Measurements from ENCODE around the gene TMEM181.
"Not testable (repeated sequence)": the region's sequence is repeated elsewhere in the genome, so short reads cannot be mapped to it uniquely, and the experiment has no call there.

Gene TMEM181

GRCh38 chr6:158621694-158622544 is 62.0 kb downstream of the TMEM181 start:
- DNase-seq (ENCODE audit: low read depth in 2 of 2), result no peak

GRCh38 chr6:158622545-158623190 is 62.8 kb downstream of the TMEM181 start:
- DNase-seq (ENCODE audit: low read depth in 2 of 2), result no peak

- DNase-seq (ENCODE audit: low read depth in 2 of 2), result no peak
Measured at GRCh38 chr6:158624684-158625682, 65.1 kb downstream of the TMEM181 start.

GRCh38 chr6:158625881-158626305 is 66.0 kb downstream of the TMEM181 start:
- DNase-seq (ENCODE audit: low read depth in 2 of 2), result no peak

GRCh38 chr6:158626360-158627167 is 66.7 kb downstream of the TMEM181 start:
- DNase-seq (ENCODE audit: low read depth in 2 of 2), result no peak

- DNase-seq (ENCODE audit: low read depth in 2 of 2), result no peak
Measured at GRCh38 chr6:158627168-158627939, 67.5 kb downstream of the TMEM181 start.

GRCh38 chr6:158627940-158628211 is 68.0 kb downstream of the TMEM181 start:
- no peak for DNase-seq (ENCODE audit: low read depth in 2 of 2)

GRCh38 chr6:158628542-158628941 is 68.7 kb downstream of the TMEM181 start:
- no peak for DNase-seq (ENCODE audit: low read depth in 2 of 2)

- no peak for DNase-seq (ENCODE audit: low read depth in 2 of 2)
Measured at GRCh38 chr6:158629367-158630221, 69.7 kb downstream of the TMEM181 start.

- DNase-seq (ENCODE audit: low read depth in 2 of 2), result no peak
Measured at GRCh38 chr6:158630938-158631616, 71.2 kb downstream of the TMEM181 start.

- no peak for DNase-seq (ENCODE audit: low read depth in 2 of 2)
Measured at GRCh38 chr6:158631678-158632537, 72.0 kb downstream of the TMEM181 start.

GRCh38 chr6:158632538-158633119 is 72.7 kb downstream of the TMEM181 start:
- not testable (repeated sequence) for DNase-seq (ENCODE audit: low read depth in 2 of 2)

GRCh38 chr6:158633127-158633526 is 73.2 kb downstream of the TMEM181 start:
- no peak for DNase-seq (ENCODE audit: low read depth in 2 of 2)

- DNase-seq (ENCODE audit: low read depth in 2 of 2), result no peak
Measured at GRCh38 chr6:158634695-158635426, 75.0 kb downstream of the TMEM181 start.

- no peak for DNase-seq (ENCODE audit: low read depth in 2 of 2)
Measured at GRCh38 chr6:158635427-158636073, 75.7 kb downstream of the TMEM181 start.

- DNase-seq (ENCODE audit: low read depth in 2 of 2), result no peak
Measured at GRCh38 chr6:158636778-158637177, 76.9 kb downstream of the TMEM181 start.

Measured in stimulated activated CD4-positive, alpha-beta T cell treated with anti-CD3 and anti-CD28 coated beads, Interleukin-12 subunit alpha, Interleukin-12 subunit beta, amount 100 ng/mL, for 24 hours (primary cell).